IMR-90 (cell line): ENCODE results near the gene TPD52L2. TPM values are rescaled to one million over a fixed set of nuclear protein-coding genes. Genes with fewer than 3 reads are reported as not detected.

Experiments
- ATAC-seq: fragments of 200-7000 bp; cut with Tn5 transposase; 2 replicates; pipeline ENCODE4 v1.9.1; 2020; ENCODE audit warnings: low read depth, mild to moderate bottlenecking, moderate library complexity
- BruUV-seq: library from RNA; stranded (reverse); fragments of 400-500 nt; replicated peaks from 2 replicates; lab custom pipeline; 2021; lab: Mats Ljungman, UMichigan
- CTCF ChIA-PET: fragments of 300-600 bp; formaldehyde crosslinking; extraction: SDS; loops from one replicate; lab custom pipeline; 2021; ENCODE audit warnings: antibody characterized with exemption; lab: Yijun Ruan, JAX
- POLR2A ChIA-PET: fragments of 300-600 bp; sonication (Branson Sonifier 250); formaldehyde crosslinking; loops from one replicate; lab custom pipeline; 2022; ENCODE audit warnings: antibody characterized with exemption; ENCODE audit not compliant: unreplicated experiment; lab: Charles Lee
- DNase-seq: peaks from one replicate; pipeline ENCODE4 v3.0.0; 2013
- H2AFZ ChIP-seq: replicated peaks from 2 replicates; pipeline ENCODE3; 2013; ENCODE audit warnings: low read length, mild to moderate bottlenecking; ENCODE audit not compliant: poor library complexity
- H2AK5ac ChIP-seq: 2 replicates; pipeline ENCODE4 v1.6.1; 2013; ENCODE audit warnings: low read depth, low read length, inconsistent platforms
- H2AK9ac ChIP-seq: replicated peaks from 2 replicates; pipeline ENCODE3; 2013; ENCODE audit warnings: mild to moderate bottlenecking, low read depth, low read length, moderate library complexity; ENCODE audit not compliant: poor library complexity
- H2BK120ac ChIP-seq: 2 replicates; pipeline ENCODE4 v1.6.1; 2013; ENCODE audit warnings: low read depth, low read length, inconsistent platforms
- H2BK15ac ChIP-seq: 3 replicates; pipeline ENCODE4 v1.6.1; 2013; ENCODE audit warnings: low read depth, low read length, inconsistent platforms
- H2BK20ac ChIP-seq: 2 replicates; pipeline ENCODE4 v1.6.1; 2013; ENCODE audit warnings: low read depth, mild to moderate bottlenecking, inconsistent platforms, low read length, moderate library complexity
- H2BK5ac ChIP-seq: 2 replicates; pipeline ENCODE4 v1.6.1; 2013; ENCODE audit warnings: mild to moderate bottlenecking, low read depth, low read length, inconsistent platforms; ENCODE audit not compliant: poor library complexity, severe bottlenecking
- H3K14ac ChIP-seq: replicated peaks from 2 replicates; pipeline ENCODE4 v1.6.1; 2013; ENCODE audit warnings: low read depth, low read length, inconsistent platforms
- H3K18ac ChIP-seq: 2 replicates; pipeline ENCODE4 v1.6.1; 2013; ENCODE audit warnings: low read depth, low read length, control low read depth
- H3K23ac ChIP-seq: 2 replicates; pipeline ENCODE4 v1.6.1; 2013; ENCODE audit warnings: low read depth, low read length, inconsistent platforms
- H3K27ac ChIP-seq: 2 replicates; pipeline ENCODE4 v1.5.1; 2013; ENCODE audit warnings: mild to moderate bottlenecking, control low read depth, low read length; ENCODE audit not compliant: insufficient read depth
- H3K27me3 ChIP-seq: 2 replicates; pipeline ENCODE4 v1.6.1; 2013; ENCODE audit warnings: low read length; ENCODE audit not compliant: control insufficient read depth, insufficient read depth
- H3K36me3 ChIP-seq: 2 replicates; pipeline ENCODE4 v1.6.1; 2013; ENCODE audit warnings: low read length, mixed read lengths; ENCODE audit not compliant: control insufficient read depth, insufficient read depth
- H3K4ac ChIP-seq: 2 replicates; pipeline ENCODE4 v1.6.1; 2013; ENCODE audit warnings: low read depth, low read length, inconsistent platforms
- H3K4me1 ChIP-seq: 2 replicates; pipeline ENCODE4 v1.6.1; 2013; ENCODE audit warnings: low read length, mixed read lengths; ENCODE audit not compliant: control insufficient read depth, insufficient read depth
- H3K4me2 ChIP-seq: 2 replicates; pipeline ENCODE4 v1.6.1; 2013; ENCODE audit warnings: low read depth, mild to moderate bottlenecking, control low read depth, low read length, moderate library complexity
- H3K4me3 ChIP-seq: 2 replicates; pipeline ENCODE4 v1.5.1; 2013; ENCODE audit warnings: low read depth, mild to moderate bottlenecking, control low read depth, low read length, moderate library complexity; ENCODE audit not compliant: insufficient read depth
- H3K56ac ChIP-seq: 2 replicates; pipeline ENCODE4 v1.6.1; 2013; ENCODE audit warnings: low read length, inconsistent platforms; ENCODE audit not compliant: insufficient read depth; ENCODE audit errors: extremely low read depth
- H3K79me1 ChIP-seq, 2 experiments: 2 replicates each; pipeline ENCODE4 v1.6.1; 2013; ENCODE audit warnings: low read length in 2 of 2, inconsistent platforms in 1 of 2, low read depth in 1 of 2
- H3K9ac ChIP-seq: 2 replicates; pipeline ENCODE4 v1.6.1; 2013; ENCODE audit warnings: low read depth, low read length, control low read depth
- H3K9me1 ChIP-seq: 2 replicates; pipeline ENCODE4 v1.6.1; 2013; ENCODE audit warnings: low read length, inconsistent platforms; ENCODE audit not compliant: insufficient read depth
- H3K9me3 ChIP-seq: 2 replicates; pipeline ENCODE4 v1.6.1; 2013; ENCODE audit warnings: low read length; ENCODE audit not compliant: control insufficient read depth, insufficient read depth
- H4K20me1 ChIP-seq: 2 replicates; pipeline ENCODE4 v1.6.1; 2013; ENCODE audit warnings: low read length, inconsistent platforms; ENCODE audit not compliant: insufficient read depth
- H4K5ac ChIP-seq: 2 replicates; pipeline ENCODE4 v1.6.1; 2013; ENCODE audit warnings: mild to moderate bottlenecking, low read depth, low read length, control low read depth
- H4K8ac ChIP-seq, 2 experiments: 2 replicates each; pipeline ENCODE4 v1.6.1; 2013; ENCODE audit warnings: low read depth in 2 of 2, low read length in 2 of 2, control low read depth in 1 of 2, inconsistent platforms in 1 of 2
- H4K91ac ChIP-seq: 2 replicates; pipeline ENCODE4 v1.6.1; 2013; ENCODE audit warnings: low read depth, low read length, inconsistent platforms; ENCODE audit not compliant: insufficient read depth
- BHLHE40 ChIP-seq: fragments of 150-350 bp; IDR thresholded peaks from 2 replicates; pipeline ENCODE4 v1.6.1; 2016; ENCODE audit warnings: mild to moderate bottlenecking, low read depth, low read length
- CEBPB ChIP-seq: IDR thresholded peaks from 2 replicates; pipeline ENCODE4 v1.6.1; 2012; ENCODE audit warnings: low read depth, low read length, improper control_type of control experiment
- CHD1 ChIP-seq: IDR thresholded peaks from 2 replicates; pipeline ENCODE4 v1.6.1; 2012; ENCODE audit warnings: low read depth, low read length, improper control_type of control experiment
- FOS ChIP-seq: fragments of 150-350 bp; IDR thresholded peaks from 2 replicates; pipeline ENCODE4 v1.6.1; 2016; ENCODE audit warnings: low read depth, low read length
- MAFK ChIP-seq: IDR thresholded peaks from 2 replicates; pipeline ENCODE4 v1.6.1; 2012; ENCODE audit warnings: low read depth, low read length, improper control_type of control experiment
- MAZ ChIP-seq: IDR thresholded peaks from 2 replicates; pipeline ENCODE4 v1.6.1; 2012; ENCODE audit warnings: low read depth, mild to moderate bottlenecking, low read length, improper control_type of control experiment, moderate library complexity, borderline replicate concordance
- MXI1 ChIP-seq: IDR thresholded peaks from 2 replicates; pipeline ENCODE4 v1.6.1; 2012; ENCODE audit warnings: low read depth, mild to moderate bottlenecking, low read length, moderate library complexity, borderline replicate concordance
- NFE2L2 ChIP-seq: fragments of 150-350 bp; IDR thresholded peaks from 2 replicates; pipeline ENCODE4 v1.6.1; 2016; ENCODE audit warnings: low read depth, mild to moderate bottlenecking, low read length
- POLR2A ChIP-seq: IDR thresholded peaks from 2 replicates; pipeline ENCODE4 v1.6.1; 2012; ENCODE audit warnings: mild to moderate bottlenecking, low read depth, low read length
- RAD21 ChIP-seq: IDR thresholded peaks from 2 replicates; pipeline ENCODE4 v1.6.1; 2012; ENCODE audit warnings: low read length, improper control_type of control experiment
- RCOR1 ChIP-seq: IDR thresholded peaks from 2 replicates; pipeline ENCODE4 v1.6.1; 2012; ENCODE audit warnings: mild to moderate bottlenecking, low read length, improper control_type of control experiment; ENCODE audit not compliant: insufficient replicate concordance
- RFX5 ChIP-seq: IDR thresholded peaks from 2 replicates; pipeline ENCODE4 v1.8.0; 2012; ENCODE audit warnings: low read depth, mild to moderate bottlenecking, low read length, moderate library complexity
- SMC3 ChIP-seq: fragments of 150-350 bp; IDR thresholded peaks from 2 replicates; pipeline ENCODE4 v1.6.1; 2016; ENCODE audit warnings: low read depth, mild to moderate bottlenecking, antibody characterized with exemption, low read length, moderate library complexity
- WGBS, 2 experiments: methylation state at CpG; one replicate each; pipeline versions ENCODE4 v1.1.5 to v1.1.7; 2013; ENCODE audit warnings: missing lambda C conversion rate in 2 of 2; ENCODE audit not compliant: insufficient read length in 1 of 2; ENCODE audit errors: extremely low coverage in 2 of 2; 5-methylcytosine and 5-hydroxymethylcytosine counted together
- dilution Hi-C: fragments of 300-500 bp; cut with HindIII; formaldehyde crosslinking; loops from one replicate; pipeline ENCODE4 v1.14.3; 2018; ENCODE audit warnings: low sequenced_read_pairs; ENCODE audit not compliant: unreplicated experiment
- in situ Hi-C: fragments of 300-500 bp; cut with MboI; formaldehyde crosslinking; loops from 3 replicates; pipeline ENCODE4 v1.14.3; 2019; ENCODE audit warnings: low sequenced_read_pairs, inconsistent platforms, mixed read lengths
- intact Hi-C: fragments of 100-400 bp; cut with micrococcal nuclease; formaldehyde crosslinking; loops from 2 replicates; pipeline ENCODE4 v1.10.0; 2022
- polyA plus RNA-seq, 3 experiments: library from polyadenylated mRNA; depleted of rRNA; stranded (reverse); fragments of >200 nt; gene quantifications; 2 replicates each; pipeline ENCODE4 v1.2.3, GENCODE V29; 2012; ENCODE audit warnings: low replicate concordance in 1 of 3
- total RNA-seq: library from RNA; depleted of rRNA; stranded (reverse); fragments of >200 nt; gene quantifications from 2 replicates; pipeline ENCODE4 v1.2.3, GENCODE V29; 2012
- TF ChIP-seq, protein P1 (sequence below): fragments of 150-350 bp; IDR thresholded peaks from 2 replicates; pipeline ENCODE4 v1.6.1; 2017; ENCODE audit warnings: mild to moderate bottlenecking, antibody characterized with exemption, low read length, low read depth
- TF ChIP-seq, protein P2 (sequence below): fragments of 150-350 bp; IDR thresholded peaks from 2 replicates; pipeline ENCODE4 v1.6.1; 2016; ENCODE audit warnings: low read depth, mild to moderate bottlenecking, low read length, moderate library complexity, borderline replicate concordance
- TF ChIP-seq, protein P3 (sequence below): conservative IDR thresholded peaks from 2 replicates; pipeline ENCODE4 v1.5.1; 2012; ENCODE audit warnings: mild to moderate bottlenecking, low read depth, low read length, improper control_type of control experiment

TPD52L2 gene
- total and polyA plus RNA-seq, 2 of the 4 experiments (the other 2 are of a cell fraction), result 113 to 189 TPM

DNA sequence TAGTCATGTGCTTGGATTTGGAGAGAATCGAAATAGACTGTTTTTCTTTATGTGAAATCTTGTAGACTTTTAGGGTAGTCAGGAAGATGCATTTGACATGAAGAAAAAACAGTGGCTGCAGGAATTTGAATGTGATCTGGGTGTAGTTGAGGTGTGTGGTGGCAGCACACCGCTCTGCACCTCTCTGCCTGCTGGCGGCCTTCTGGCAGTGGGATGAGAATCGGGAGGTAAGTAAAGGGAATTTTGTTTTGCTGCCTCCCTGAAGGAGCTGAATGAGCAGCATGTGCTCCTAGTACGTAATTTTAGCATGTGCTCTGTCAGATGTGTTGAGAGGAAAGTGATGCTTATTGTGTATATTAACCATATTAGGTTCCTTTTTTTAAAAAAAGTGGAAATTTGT, 3.2 kb downstream of the TPD52L2 start:
- H3K36me3 ChIP-seq, result peaks cover 30% of the 10 kb centered on the region
- WGBS, 2 experiments, result 89% methylated on average over 1 of the region's 5 CpGs; no CpG with 5 or more reads in 1 of the 2 experiments

More for the DNA sequence above, 3.2 kb downstream of the TPD52L2 start:
- Histone ChIP-seq H3K4ac (no peak overlapping the region), H3K27ac (no peak overlapping the region), H4K91ac (no peak overlapping the region), H3K56ac (no peak overlapping the region), H3K9me3 (no peaks in the 10 kb centered on the region), H3K4me3 (no peak overlapping the region), H2BK120ac (no peak overlapping the region), H3K27me3 (no peaks in the 10 kb centered on the region), H4K20me1 (peaks cover 6% of the 10 kb centered on the region), H2AFZ (no peak overlapping the region), H3K9ac (no peak overlapping the region), H3K79me1 (peaks cover 19 to 66% of the 10 kb centered on the region in 2 experiments), H3K4me1 (peaks cover 6% of the 10 kb centered on the region), H2BK15ac (no peak overlapping the region), H2AK5ac (no peak overlapping the region), H3K23ac (no peak overlapping the region), H2AK9ac (no peak overlapping the region), H2BK20ac (no peak overlapping the region), H4K5ac (no peak overlapping the region), H3K4me2 (no peak overlapping the region), H4K8ac (no peak overlapping the region), H3K14ac (no peak overlapping the region), H3K18ac (no peak overlapping the region), H3K9me1 (no peaks in the 10 kb centered on the region; the same call in 1 of the 2 replicates), H2BK5ac (no peak overlapping the region)
- TF ChIP-seq, protein P1, sequence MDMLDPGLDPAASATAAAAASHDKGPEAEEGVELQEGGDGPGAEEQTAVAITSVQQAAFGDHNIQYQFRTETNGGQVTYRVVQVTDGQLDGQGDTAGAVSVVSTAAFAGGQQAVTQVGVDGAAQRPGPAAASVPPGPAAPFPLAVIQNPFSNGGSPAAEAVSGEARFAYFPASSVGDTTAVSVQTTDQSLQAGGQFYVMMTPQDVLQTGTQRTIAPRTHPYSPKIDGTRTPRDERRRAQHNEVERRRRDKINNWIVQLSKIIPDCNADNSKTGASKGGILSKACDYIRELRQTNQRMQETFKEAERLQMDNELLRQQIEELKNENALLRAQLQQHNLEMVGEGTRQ, result no peak
- TF ChIP-seq FOS (no peak), RAD21 (no peak), RCOR1 (no peak), CEBPB (no peak), MAFK (no peak), SMC3 (no peak), POLR2A (no peak), RFX5 (no peak), MAZ (no peak), CHD1 (no peak), BHLHE40 (no peak), NFE2L2 (no peak), MXI1 (no peak)
- TF ChIP-seq, protein P2, sequence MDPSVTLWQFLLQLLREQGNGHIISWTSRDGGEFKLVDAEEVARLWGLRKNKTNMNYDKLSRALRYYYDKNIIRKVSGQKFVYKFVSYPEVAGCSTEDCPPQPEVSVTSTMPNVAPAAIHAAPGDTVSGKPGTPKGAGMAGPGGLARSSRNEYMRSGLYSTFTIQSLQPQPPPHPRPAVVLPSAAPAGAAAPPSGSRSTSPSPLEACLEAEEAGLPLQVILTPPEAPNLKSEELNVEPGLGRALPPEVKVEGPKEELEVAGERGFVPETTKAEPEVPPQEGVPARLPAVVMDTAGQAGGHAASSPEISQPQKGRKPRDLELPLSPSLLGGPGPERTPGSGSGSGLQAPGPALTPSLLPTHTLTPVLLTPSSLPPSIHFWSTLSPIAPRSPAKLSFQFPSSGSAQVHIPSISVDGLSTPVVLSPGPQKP, result no peak
- TF ChIP-seq, protein P3, sequence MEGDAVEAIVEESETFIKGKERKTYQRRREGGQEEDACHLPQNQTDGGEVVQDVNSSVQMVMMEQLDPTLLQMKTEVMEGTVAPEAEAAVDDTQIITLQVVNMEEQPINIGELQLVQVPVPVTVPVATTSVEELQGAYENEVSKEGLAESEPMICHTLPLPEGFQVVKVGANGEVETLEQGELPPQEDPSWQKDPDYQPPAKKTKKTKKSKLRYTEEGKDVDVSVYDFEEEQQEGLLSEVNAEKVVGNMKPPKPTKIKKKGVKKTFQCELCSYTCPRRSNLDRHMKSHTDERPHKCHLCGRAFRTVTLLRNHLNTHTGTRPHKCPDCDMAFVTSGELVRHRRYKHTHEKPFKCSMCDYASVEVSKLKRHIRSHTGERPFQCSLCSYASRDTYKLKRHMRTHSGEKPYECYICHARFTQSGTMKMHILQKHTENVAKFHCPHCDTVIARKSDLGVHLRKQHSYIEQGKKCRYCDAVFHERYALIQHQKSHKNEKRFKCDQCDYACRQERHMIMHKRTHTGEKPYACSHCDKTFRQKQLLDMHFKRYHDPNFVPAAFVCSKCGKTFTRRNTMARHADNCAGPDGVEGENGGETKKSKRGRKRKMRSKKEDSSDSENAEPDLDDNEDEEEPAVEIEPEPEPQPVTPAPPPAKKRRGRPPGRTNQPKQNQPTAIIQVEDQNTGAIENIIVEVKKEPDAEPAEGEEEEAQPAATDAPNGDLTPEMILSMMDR, result no peak
- dilution Hi-C loops, result no loop called here
- CTCF ChIA-PET, result interaction anchor here (0.7 kb wide), 1 partner anchor 331 kb away, joined by 3 read pairs; no protein-coding TSS in a partner anchor
- intact Hi-C loops, result no loop called here
- POLR2A ChIA-PET, result no interaction called here
- ATAC-seq (no peak), DNase-seq (no peak)
- in situ Hi-C loops, result loop anchor here (10.0 kb wide), 2 partner anchors 163 to 333 kb away; partner anchors contain the start of genes ARFRP1, PTK6 and ZGPAT
- no TSS peak for BruUV-seq
